GM23338 (cell line): ENCODE measurements around the gene ITGA2.

Source experiments
- CTCF ChIP-seq, 2 experiments: fragments of 200-600 bp in 1 of 2; sonication (generic) in 1 of 2; conservative IDR thresholded peaks; 2 replicates each; pipeline versions ENCODE4 v1.5.1 to v1.6.1; 2016 to 2017; ENCODE audit warnings: antibody characterized with exemption in 2 of 2, low read depth in 2 of 2, mild to moderate bottlenecking in 2 of 2, moderate library complexity in 1 of 2
- ETS1 ChIP-seq: IDR thresholded peaks from 2 replicates; pipeline ENCODE4 v1.6.1; 2016; ENCODE audit warnings: antibody characterized with exemption
- EZH2 ChIP-seq: fragments of 200-600 bp; sonication (generic); IDR thresholded peaks from one replicate; pipeline ENCODE4 v1.8.0; 2017; ENCODE audit warnings: antibody characterized with exemption, mild to moderate bottlenecking, low read depth; ENCODE audit not compliant: unreplicated experiment
- POLR2AphosphoS5 ChIP-seq: IDR thresholded peaks from 2 replicates; pipeline ENCODE4 v1.6.1; 2016; ENCODE audit warnings: antibody characterized with exemption, low read depth

GRCh38 chr5:53110156-53110555 lies 121.0 kb downstream of the ITGA2 start:
- TF ChIP-seq EZH2 (no peak), POLR2AphosphoS5 (no peak), CTCF (conservative IDR thresholded peaks at IDR 0.05; ENCODE audit: low read depth in 2 of 2) (no peak), ETS1 (no peak)
